Panc1 (cell line): Measurements from ENCODE around the gene TBX5. TPM values are rescaled to one million over a fixed set of nuclear protein-coding genes. Genes with fewer than 3 reads are reported as not detected.

Experiments used
- ATAC-seq: fragments of 200-7000 bp; cut with Tn5 transposase; 2 replicates; pipeline ENCODE4 v1.9.1; 2020; ENCODE audit warnings: mild to moderate bottlenecking, moderate library complexity
- BruUV-seq: library from RNA; stranded (reverse); fragments of 400-500 nt; replicated peaks from 2 replicates; lab custom pipeline; 2021; lab: Mats Ljungman, UMichigan
- CTCF ChIA-PET: fragments of 300-600 bp; sonication (Branson Sonifier 250); formaldehyde crosslinking; loops from one replicate; lab custom pipeline; 2022; ENCODE audit warnings: antibody characterized with exemption; lab: Charles Lee
- POLR2A ChIA-PET: fragments of 300-600 bp; sonication (Branson Sonifier 250); formaldehyde crosslinking; loops from one replicate; lab custom pipeline; 2022; ENCODE audit warnings: antibody characterized with exemption; lab: Charles Lee
- DNase-seq: peaks from one replicate; pipeline ENCODE4 v3.0.0-alpha.2; 2010; ENCODE audit warnings: low read depth, low spot score
- H3K27ac ChIP-seq: 2 replicates; pipeline ENCODE4 v1.5.1; 2011; ENCODE audit warnings: mild to moderate bottlenecking, low read length, inconsistent platforms
- H3K27me3 ChIP-seq: fragments of 200-500 bp; sonication (Bioruptor generic); 2 replicates; pipeline ENCODE4 v1.6.0; 2014; ENCODE audit warnings: low read length, inconsistent platforms; ENCODE audit not compliant: control insufficient read depth, insufficient read depth
- H3K36me3 ChIP-seq: fragments of 200-500 bp; sonication (Bioruptor generic); 2 replicates; pipeline ENCODE4 v1.5.1; 2014; ENCODE audit warnings: inconsistent platforms, mild to moderate bottlenecking, low read length, moderate library complexity; ENCODE audit not compliant: control insufficient read depth, insufficient read depth
- H3K4me1 ChIP-seq: 2 replicates; pipeline ENCODE4 v1.5.1; 2011; ENCODE audit warnings: inconsistent platforms, mild to moderate bottlenecking, low read length, moderate library complexity; ENCODE audit not compliant: control insufficient read depth, insufficient read depth
- H3K4me3 ChIP-seq, 2 experiments: 2 replicates each; pipeline ENCODE4 v1.5.1; 2011 to 2012; ENCODE audit warnings: low read depth in 2 of 2, low read length in 2 of 2, mild to moderate bottlenecking in 2 of 2, inconsistent platforms in 1 of 2, moderate library complexity in 1 of 2
- H3K9me3 ChIP-seq: fragments of 200-500 bp; sonication (Bioruptor generic); 2 replicates; pipeline ENCODE4 v1.5.1; 2014; ENCODE audit warnings: low read depth, mild to moderate bottlenecking, inconsistent platforms, low read length, moderate library complexity; ENCODE audit not compliant: control insufficient read depth, insufficient read depth
- CTCF ChIP-seq: fragments of 450-650 bp; IDR thresholded peaks from 2 replicates; pipeline ENCODE4 v1.5.1; 2017; ENCODE audit warnings: mild to moderate bottlenecking
- POLR2AphosphoS5 ChIP-seq: IDR thresholded peaks from 2 replicates; pipeline ENCODE4 v1.6.1; 2012; ENCODE audit warnings: mild to moderate bottlenecking, low read depth, low read length, moderate library complexity
- REST ChIP-seq, 2 experiments: IDR thresholded peaks; 2 replicates each; pipeline ENCODE4 v1.6.1; 2011 to 2012; ENCODE audit warnings: low read depth in 2 of 2, control low read depth in 1 of 2, low read length in 1 of 2, mild to moderate bottlenecking in 1 of 2, moderate library complexity in 1 of 2; ENCODE audit not compliant: insufficient read depth in 1 of 2
- SIN3A ChIP-seq: IDR thresholded peaks from 2 replicates; pipeline ENCODE4 v1.6.1; 2012; ENCODE audit warnings: low read depth, mild to moderate bottlenecking, low read length, moderate library complexity, borderline replicate concordance; ENCODE audit not compliant: insufficient read depth
- TCF7L2 ChIP-seq: IDR thresholded peaks from 2 replicates; pipeline ENCODE4 v1.6.1; 2011; ENCODE audit warnings: mild to moderate bottlenecking, low read depth, low read length, inconsistent platforms
- in situ Hi-C: cut with HindIII; loops from 2 replicates; pipeline ENCODE4 v1.10.0; 2016; ENCODE audit warnings: low sequenced_read_pairs, low pct_unique_long_range_greater_than_20kb
- intact Hi-C: fragments of 100-400 bp; cut with micrococcal nuclease; formaldehyde crosslinking; loops from one replicate; pipeline ENCODE4 v1.10.0; 2022; ENCODE audit not compliant: unreplicated experiment
- total RNA-seq: library from RNA; stranded (reverse); gene quantifications from one replicate; pipeline ENCODE4 v1.2.1, GENCODE V29; 2021; ENCODE audit not compliant: unreplicated experiment

The TBX5 gene
- total RNA-seq, 1 experiment from 2014 or later: not detected

- Histone ChIP-seq H3K4me3 (no peak overlapping the region), H3K4me1 (no peaks in the 10 kb centered on the region), H3K27me3 (peaks cover 3% of the 10 kb centered on the region; the same call in 1 of the 2 replicates), H3K36me3 (no peaks in the 10 kb centered on the region), H3K9me3 (no peaks in the 10 kb centered on the region), H3K27ac (no peak overlapping the region)
- in situ Hi-C loops (no loop called here), intact Hi-C loops (no loop called here)
- ChIA-PET POLR2A (interaction anchor here (0.5 kb wide), 1 partner anchor 16 kb away, joined by 3 read pairs; no protein-coding TSS in a partner anchor), CTCF (no interaction called here)
- TF ChIP-seq CTCF: no peak
- TF ChIP-seq TCF7L2: no peak
- TF ChIP-seq POLR2AphosphoS5: no peak
- no peak for TF ChIP-seq SIN3A
- no peak for TF ChIP-seq REST (IDR thresholded peaks at IDR 0.05; ENCODE audit: insufficient read depth in 1 of 2, low read depth in 2 of 2, low read length in 1 of 2)
- ATAC-seq (no peak), DNase-seq (no peak)
- BruUV-seq: no TSS peak
Measured at GRCh38 chr12:114404926-114405518, 922 bp downstream of the TBX5 start.

- H3K27ac ChIP-seq: no peak overlapping the region
- BruUV-seq: no TSS peak
- TF ChIP-seq SIN3A (no peak), CTCF (no peak), TCF7L2 (no peak), POLR2AphosphoS5 (no peak), REST (IDR thresholded peaks at IDR 0.05; ENCODE audit: insufficient read depth in 1 of 2, low read depth in 2 of 2, low read length in 1 of 2) (no peak)
- CTCF ChIA-PET: no interaction called here
- no peak for DNase-seq
- intact Hi-C loops (no loop called here), in situ Hi-C loops (no loop called here)
- H3K4me3 ChIP-seq: no peak overlapping the region
- ATAC-seq: no peak
- H3K36me3 ChIP-seq: no peaks in the 10 kb centered on the region
- H3K9me3 ChIP-seq: no peaks in the 10 kb centered on the region
- no peaks in the 10 kb centered on the region for H3K4me1 ChIP-seq
- peaks cover 3% of the 10 kb centered on the region; the same call in 1 of the 2 replicates for H3K27me3 ChIP-seq
- POLR2A ChIA-PET: no interaction called here
Measured at GRCh38 chr12:114404083-114404925, 1.6 kb downstream of the TBX5 start.
